ENCODE measurements around the gene TSPOAP1. TPM values are rescaled to one million over a fixed set of nuclear protein-coding genes. Genes with fewer than 3 reads are reported as not detected.

Gene TSPOAP1
- polyA plus RNA-seq, 2 of the 4 experiments (the other 2 are of a cell fraction) = not detected

DNA sequence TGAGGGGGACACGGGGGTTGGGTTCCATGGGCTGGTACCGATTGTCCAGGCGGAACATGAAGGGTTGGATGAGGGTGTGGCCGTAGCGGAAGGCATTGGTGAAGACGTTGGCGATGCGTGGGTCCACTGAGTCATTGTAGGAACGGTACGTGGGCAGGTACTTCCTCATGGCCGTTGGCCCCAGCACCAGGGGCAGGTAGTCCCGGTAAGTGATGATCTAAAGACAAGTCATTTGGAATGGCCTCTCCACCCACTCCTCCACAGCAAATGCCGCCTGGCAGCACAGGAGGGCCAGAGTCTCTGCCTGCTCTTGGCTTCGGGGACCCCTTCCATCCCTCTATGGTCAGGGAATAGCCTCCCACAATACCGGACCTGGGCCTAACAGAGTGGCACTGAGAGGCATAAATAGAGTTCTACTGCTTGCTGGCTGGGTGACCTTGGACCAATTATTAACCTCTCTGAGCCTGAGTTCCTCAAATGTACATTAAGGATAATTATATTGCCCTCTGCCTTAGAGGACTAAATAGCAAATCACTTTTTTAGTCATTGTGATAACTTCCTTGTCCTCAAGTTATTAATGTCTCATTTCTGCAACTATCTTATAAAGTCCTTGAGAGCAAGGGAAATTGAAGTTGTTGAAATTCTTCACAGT lies 55.0 kb downstream of the TSPOAP1 start:
- TF ChIP-seq KDM1A (IDR thresholded peaks at IDR 0.05; ENCODE audit: low read depth) (no peak), ESRRA (IDR thresholded peaks at IDR 0.05; ENCODE audit: borderline replicate concordance, low read length) (no peak), HMGXB4 (CRISPR knock-in tag; IDR thresholded peaks at IDR 0.05; ENCODE audit: borderline replicate concordance) (no peak), NPAS2 (CRISPR knock-in tag; IDR thresholded peaks at IDR 0.05; ENCODE audit: borderline replicate concordance) (no peak), ZSCAN20 (CRISPR knock-in tag; IDR thresholded peaks at IDR 0.05) (no peak), EHF (CRISPR knock-in tag; IDR thresholded peaks at IDR 0.05) (no peak)
- DNase-seq (ENCODE audit: low read depth in 1 of 2, low spot score in 1 of 2) = peak in 1 of 2 experiments; percentile 1

GRCh38 chr17:58272367-58273280 lies 56.0 kb downstream of the TSPOAP1 start:
- WGBS (ENCODE audit: missing lambda C conversion rate) = 37% methylated on average over 12 of the region's 12 CpGs
- Histone ChIP-seq H3K27ac (no peak overlapping the region), H3K4me3 (no peak overlapping the region), H3K4me2 (no peak overlapping the region), H3K9me3 (no peaks in the 10 kb centered on the region), H3K4me1 (no peaks in the 10 kb centered on the region)
- no peak for TF ChIP-seq CTCF (IDR thresholded peaks at IDR 0.05)
- TF ChIP-seq RFX5 (IDR thresholded peaks at IDR 0.05) = no peak
- TF ChIP-seq JUNB (IDR thresholded peaks at IDR 0.05) = no peak
- TF ChIP-seq, protein P1, sequence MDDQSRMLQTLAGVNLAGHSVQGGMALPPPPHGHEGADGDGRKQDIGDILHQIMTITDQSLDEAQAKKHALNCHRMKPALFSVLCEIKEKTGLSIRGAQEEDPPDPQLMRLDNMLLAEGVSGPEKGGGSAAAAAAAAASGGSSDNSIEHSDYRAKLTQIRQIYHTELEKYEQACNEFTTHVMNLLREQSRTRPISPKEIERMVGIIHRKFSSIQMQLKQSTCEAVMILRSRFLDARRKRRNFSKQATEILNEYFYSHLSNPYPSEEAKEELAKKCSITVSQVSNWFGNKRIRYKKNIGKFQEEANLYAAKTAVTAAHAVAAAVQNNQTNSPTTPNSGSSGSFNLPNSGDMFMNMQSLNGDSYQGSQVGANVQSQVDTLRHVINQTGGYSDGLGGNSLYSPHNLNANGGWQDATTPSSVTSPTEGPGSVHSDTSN (IDR thresholded peaks at IDR 0.05) = no peak
- TF ChIP-seq HMGXB4 (CRISPR knock-in tag; IDR thresholded peaks at IDR 0.05; ENCODE audit: borderline replicate concordance) = no peak
- TF ChIP-seq USF2 (IDR thresholded peaks at IDR 0.05) = no peak
- no peak for TF ChIP-seq FOXS1 (CRISPR knock-in tag; IDR thresholded peaks at IDR 0.05)
- TF ChIP-seq ZSCAN20 (CRISPR knock-in tag; IDR thresholded peaks at IDR 0.05) = no peak
- no peak for TF ChIP-seq ZNF302 (CRISPR knock-in tag; IDR thresholded peaks at IDR 0.05)
- no peak for TF ChIP-seq CEBPB (IDR thresholded peaks at IDR 0.05)
- TF ChIP-seq RAD21 (conservative IDR thresholded peaks at IDR 0.05 in 1 of 2, IDR thresholded peaks at IDR 0.05 in 1 of 2) = no peak
- no peak for TF ChIP-seq RCOR1 (IDR thresholded peaks at IDR 0.05; ENCODE audit: low read depth, low read length)
- TF ChIP-seq, protein P2, sequence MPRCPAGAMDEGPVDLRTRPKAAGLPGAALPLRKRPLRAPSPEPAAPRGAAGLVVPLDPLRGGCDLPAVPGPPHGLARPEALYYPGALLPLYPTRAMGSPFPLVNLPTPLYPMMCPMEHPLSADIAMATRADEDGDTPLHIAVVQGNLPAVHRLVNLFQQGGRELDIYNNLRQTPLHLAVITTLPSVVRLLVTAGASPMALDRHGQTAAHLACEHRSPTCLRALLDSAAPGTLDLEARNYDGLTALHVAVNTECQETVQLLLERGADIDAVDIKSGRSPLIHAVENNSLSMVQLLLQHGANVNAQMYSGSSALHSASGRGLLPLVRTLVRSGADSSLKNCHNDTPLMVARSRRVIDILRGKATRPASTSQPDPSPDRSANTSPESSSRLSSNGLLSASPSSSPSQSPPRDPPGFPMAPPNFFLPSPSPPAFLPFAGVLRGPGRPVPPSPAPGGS (IDR thresholded peaks at IDR 0.05) = no peak
- no peak for TF ChIP-seq MAZ (IDR thresholded peaks at IDR 0.05; ENCODE audit: borderline replicate concordance, low read depth, low read length)
- TF ChIP-seq EP300 (IDR thresholded peaks at IDR 0.05) = no peak
- TF ChIP-seq TP53 (CRISPR knock-in tag; IDR thresholded peaks at IDR 0.05) = no peak
- TF ChIP-seq E2F6 (IDR thresholded peaks at IDR 0.05; ENCODE audit: borderline replicate concordance, low read depth) = no peak
- no peak for TF ChIP-seq POLR2AphosphoS2 (conservative IDR thresholded peaks at IDR 0.05; ENCODE audit: low read length)
- no peak for TF ChIP-seq CHD2 (IDR thresholded peaks at IDR 0.05; ENCODE audit: low read length, partially characterized antibody)
- peak in 1 of 2 experiments; percentile 4 for DNase-seq (ENCODE audit: low read depth in 1 of 2, low spot score in 1 of 2)
- no peak for ATAC-seq
- FAIRE-seq = no peak
- ChIA-PET POLR2A (no interaction called here), CTCF (interaction anchor here (1.2 to 1.9 kb wide), 4 partner anchors 8 to 32 kb away, joined by 3 to 5 read pairs (median 4); partner anchors contain the start of gene MPO)

More for the DNA sequence above, 55.0 kb downstream of the TSPOAP1 start:
- ATAC-seq = no peak
- H3K4me3 ChIP-seq = no peak overlapping the region
- ChIA-PET CTCF (no interaction called here), POLR2A (no interaction called here)
- H3K4me1 ChIP-seq = no peaks in the 10 kb centered on the region
- H3K9me3 ChIP-seq = no peaks in the 10 kb centered on the region
- no peak overlapping the region for H3K4me2 ChIP-seq
- WGBS (ENCODE audit: missing lambda C conversion rate) = 57% methylated on average over 15 of the region's 15 CpGs
- FAIRE-seq = no peak
- H3K27ac ChIP-seq = no peak overlapping the region
